ENCODE measurements around the gene EPB41L4A. TPM values are rescaled to one million over a fixed set of nuclear protein-coding genes. Genes with fewer than 3 reads are reported as not detected.

EPB41L4A gene
- polyA plus RNA-seq, 1 donor from 2014 or later: 7.4 TPM

GRCh38 chr5:112333331-112333781 is 85.7 kb downstream of the EPB41L4A start:
- no peaks in the 10 kb centered on the region for H4K20me1 ChIP-seq (ENCODE audit: insufficient read depth)
- H2AFZ ChIP-seq (ENCODE audit: low read depth, low read length): no peak overlapping the region
- H3K27me3 ChIP-seq (ENCODE audit: insufficient read depth, low read depth, low read length): no peaks in the 10 kb centered on the region
- H3K9me2 ChIP-seq (ENCODE audit: insufficient read depth, low read length): no peaks in the 10 kb centered on the region
- TF ChIP-seq RAD21 (conservative IDR thresholded peaks at IDR 0.05): no peak
- TF ChIP-seq TAF1 (IDR thresholded peaks at IDR 0.05; ENCODE audit: low read depth): no peak
- TF ChIP-seq EP300 (conservative IDR thresholded peaks at IDR 0.05; ENCODE audit: poor library complexity, severe bottlenecking): peak; percentile 96
- peak; percentile 89 for TF ChIP-seq POLR2AphosphoS5 (IDR thresholded peaks at IDR 0.05)
- no peak for TF ChIP-seq EZH2 (IDR thresholded peaks at IDR 0.05; ENCODE audit: borderline replicate concordance, insufficient read depth, low read length, poor library complexity, severe bottlenecking)
- no peak for TF ChIP-seq MXI1 (conservative IDR thresholded peaks at IDR 0.05; ENCODE audit: poor library complexity, severe bottlenecking)
- TF ChIP-seq, protein P1, sequence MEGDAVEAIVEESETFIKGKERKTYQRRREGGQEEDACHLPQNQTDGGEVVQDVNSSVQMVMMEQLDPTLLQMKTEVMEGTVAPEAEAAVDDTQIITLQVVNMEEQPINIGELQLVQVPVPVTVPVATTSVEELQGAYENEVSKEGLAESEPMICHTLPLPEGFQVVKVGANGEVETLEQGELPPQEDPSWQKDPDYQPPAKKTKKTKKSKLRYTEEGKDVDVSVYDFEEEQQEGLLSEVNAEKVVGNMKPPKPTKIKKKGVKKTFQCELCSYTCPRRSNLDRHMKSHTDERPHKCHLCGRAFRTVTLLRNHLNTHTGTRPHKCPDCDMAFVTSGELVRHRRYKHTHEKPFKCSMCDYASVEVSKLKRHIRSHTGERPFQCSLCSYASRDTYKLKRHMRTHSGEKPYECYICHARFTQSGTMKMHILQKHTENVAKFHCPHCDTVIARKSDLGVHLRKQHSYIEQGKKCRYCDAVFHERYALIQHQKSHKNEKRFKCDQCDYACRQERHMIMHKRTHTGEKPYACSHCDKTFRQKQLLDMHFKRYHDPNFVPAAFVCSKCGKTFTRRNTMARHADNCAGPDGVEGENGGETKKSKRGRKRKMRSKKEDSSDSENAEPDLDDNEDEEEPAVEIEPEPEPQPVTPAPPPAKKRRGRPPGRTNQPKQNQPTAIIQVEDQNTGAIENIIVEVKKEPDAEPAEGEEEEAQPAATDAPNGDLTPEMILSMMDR (IDR thresholded peaks at IDR 0.05; ENCODE audit: poor library complexity, severe bottlenecking): no peak
- no peak for TF ChIP-seq SMC3 (conservative IDR thresholded peaks at IDR 0.05; ENCODE audit: poor library complexity)
- TF ChIP-seq, protein P2, sequence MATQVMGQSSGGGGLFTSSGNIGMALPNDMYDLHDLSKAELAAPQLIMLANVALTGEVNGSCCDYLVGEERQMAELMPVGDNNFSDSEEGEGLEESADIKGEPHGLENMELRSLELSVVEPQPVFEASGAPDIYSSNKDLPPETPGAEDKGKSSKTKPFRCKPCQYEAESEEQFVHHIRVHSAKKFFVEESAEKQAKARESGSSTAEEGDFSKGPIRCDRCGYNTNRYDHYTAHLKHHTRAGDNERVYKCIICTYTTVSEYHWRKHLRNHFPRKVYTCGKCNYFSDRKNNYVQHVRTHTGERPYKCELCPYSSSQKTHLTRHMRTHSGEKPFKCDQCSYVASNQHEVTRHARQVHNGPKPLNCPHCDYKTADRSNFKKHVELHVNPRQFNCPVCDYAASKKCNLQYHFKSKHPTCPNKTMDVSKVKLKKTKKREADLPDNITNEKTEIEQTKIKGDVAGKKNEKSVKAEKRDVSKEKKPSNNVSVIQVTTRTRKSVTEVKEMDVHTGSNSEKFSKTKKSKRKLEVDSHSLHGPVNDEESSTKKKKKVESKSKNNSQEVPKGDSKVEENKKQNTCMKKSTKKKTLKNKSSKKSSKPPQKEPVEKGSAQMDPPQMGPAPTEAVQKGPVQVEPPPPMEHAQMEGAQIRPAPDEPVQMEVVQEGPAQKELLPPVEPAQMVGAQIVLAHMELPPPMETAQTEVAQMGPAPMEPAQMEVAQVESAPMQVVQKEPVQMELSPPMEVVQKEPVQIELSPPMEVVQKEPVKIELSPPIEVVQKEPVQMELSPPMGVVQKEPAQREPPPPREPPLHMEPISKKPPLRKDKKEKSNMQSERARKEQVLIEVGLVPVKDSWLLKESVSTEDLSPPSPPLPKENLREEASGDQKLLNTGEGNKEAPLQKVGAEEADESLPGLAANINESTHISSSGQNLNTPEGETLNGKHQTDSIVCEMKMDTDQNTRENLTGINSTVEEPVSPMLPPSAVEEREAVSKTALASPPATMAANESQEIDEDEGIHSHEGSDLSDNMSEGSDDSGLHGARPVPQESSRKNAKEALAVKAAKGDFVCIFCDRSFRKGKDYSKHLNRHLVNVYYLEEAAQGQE (IDR thresholded peaks at IDR 0.05; ENCODE audit: borderline replicate concordance): no peak
- H3K79me2 ChIP-seq (replicated peaks; ENCODE audit: insufficient read depth, low read length): no peaks in the 10 kb centered on the region
- H3K4me3 ChIP-seq (ENCODE audit: low read length): peak overlapping the region; percentile 60
- H3K27ac ChIP-seq (ENCODE audit: low read length): peak overlapping the region; percentile 88
- H3K4me2 ChIP-seq (ENCODE audit: low read length): peak overlapping the region; percentile 85
- peak overlapping the region; percentile 66 for H3K9ac ChIP-seq (ENCODE audit: low read length)
- no peaks in the 10 kb centered on the region for H3K9me3 ChIP-seq (ENCODE audit: low read length)
- H3F3A ChIP-seq (ENCODE audit: insufficient read depth, low read length, poor library complexity, severe bottlenecking): peaks cover 8% of the 10 kb centered on the region
- no peaks in the 10 kb centered on the region for H3K36me3 ChIP-seq (ENCODE audit: insufficient read depth, low read length)

GRCh38 chr5:112331892-112332291 is 87.2 kb downstream of the EPB41L4A start:
- Histone ChIP-seq H2AFZ (ENCODE audit: low read depth, low read length) (no peak overlapping the region), H3K4me2 (ENCODE audit: low read length) (peak overlapping the region; percentile 85), H3K36me3 (ENCODE audit: insufficient read depth, low read length) (no peaks in the 10 kb centered on the region), H3K27ac (ENCODE audit: low read length) (peak overlapping the region; percentile 88), H3K4me3 (ENCODE audit: low read length) (peak overlapping the region; percentile 60), H3F3A (ENCODE audit: insufficient read depth, low read length, poor library complexity, severe bottlenecking) (peaks cover 8% of the 10 kb centered on the region), H3K9me2 (ENCODE audit: insufficient read depth, low read length) (no peaks in the 10 kb centered on the region), H3K79me2 (replicated peaks; ENCODE audit: insufficient read depth, low read length) (no peaks in the 10 kb centered on the region), H3K9me3 (ENCODE audit: low read length) (no peaks in the 10 kb centered on the region), H3K9ac (ENCODE audit: low read length) (no peak overlapping the region), H3K27me3 (ENCODE audit: insufficient read depth, low read depth, low read length) (no peaks in the 10 kb centered on the region), H4K20me1 (ENCODE audit: insufficient read depth) (no peaks in the 10 kb centered on the region)
- TF ChIP-seq, protein P2 (IDR thresholded peaks at IDR 0.05; ENCODE audit: borderline replicate concordance): no peak
- TF ChIP-seq EZH2 (IDR thresholded peaks at IDR 0.05; ENCODE audit: borderline replicate concordance, insufficient read depth, low read length, poor library complexity, severe bottlenecking) (no peak), SMC3 (conservative IDR thresholded peaks at IDR 0.05; ENCODE audit: poor library complexity) (no peak), MXI1 (conservative IDR thresholded peaks at IDR 0.05; ENCODE audit: poor library complexity, severe bottlenecking) (no peak), POLR2AphosphoS5 (IDR thresholded peaks at IDR 0.05) (no peak), EP300 (conservative IDR thresholded peaks at IDR 0.05; ENCODE audit: poor library complexity, severe bottlenecking) (no peak), TAF1 (IDR thresholded peaks at IDR 0.05; ENCODE audit: low read depth) (no peak), RAD21 (conservative IDR thresholded peaks at IDR 0.05) (no peak)
- TF ChIP-seq, protein P1 (IDR thresholded peaks at IDR 0.05; ENCODE audit: poor library complexity, severe bottlenecking): no peak

Data from neural cell (in vitro differentiated cells).